GM12872 (cell line): ENCODE measurements around the gene PIBF1.

ENCODE experiments used
- CTCF ChIP-seq: IDR thresholded peaks from 3 replicates; pipeline ENCODE4 v1.5.1; 2011; ENCODE audit warnings: low read depth, mild to moderate bottlenecking, low read length, moderate library complexity; ENCODE audit not compliant: insufficient read depth

PIBF1 gene

GRCh38 chr13:72781451-72782439 is at the start of gene PIBF1, which contains the start of gene DIS3:
PIBF1 (plus strand) TSS chr13:72782133; CDS start chr13:72783470, 1,337 bp downstream.
DIS3 (minus strand) TSS chr13:72781900; CDS start chr13:72781832, 68 bp downstream.
- peak; percentile 33; the same call in 2 of the 3 replicates for TF ChIP-seq CTCF

GRCh38 chr13:72737033-72737432 is 44.9 kb upstream of the PIBF1 start:
- TF ChIP-seq CTCF, result no peak

GRCh38 chr13:72740015-72740414 is 41.9 kb upstream of the PIBF1 start:
- TF ChIP-seq CTCF, result no peak

GRCh38 chr13:72745260-72745659 is 36.7 kb upstream of the PIBF1 start:
- no peak for TF ChIP-seq CTCF

- no peak for TF ChIP-seq CTCF
Measured at GRCh38 chr13:72751220-72751619, 30.7 kb upstream of the PIBF1 start.

- TF ChIP-seq CTCF, result no peak
Measured at GRCh38 chr13:72754111-72754510, 27.8 kb upstream of the PIBF1 start.

- no peak for TF ChIP-seq CTCF
Measured at GRCh38 chr13:72757792-72758535, 24.0 kb upstream of the PIBF1 start.
